Naive thymus-derived CD4-positive, alpha-beta T cell (primary cell): ENCODE results near the gene ALDH1B1. TPM values are rescaled to one million over a fixed set of nuclear protein-coding genes. Genes with fewer than 3 reads are reported as not detected.
"Not testable (repeated sequence)": the region's sequence is repeated elsewhere in the genome, so short reads cannot be mapped to it uniquely, and the experiment has no call there.

Experiments
- ATAC-seq: fragments of 150-1000 bp; cut with Tn5 transposase; 2 replicates; pipeline ENCODE4 v1.10.0; 2021; ENCODE audit warnings: mild to moderate bottlenecking, moderate library complexity
- CTCF ChIA-PET: fragments of 350-600 bp; sonication (Branson Sonifier 250); formaldehyde crosslinking; loops from one replicate; lab custom pipeline; 2021; ENCODE audit warnings: antibody characterized with exemption; lab: Charles Lee
- POLR2A ChIA-PET: fragments of 350-600 bp; sonication (Branson Sonifier 250); formaldehyde crosslinking; loops from one replicate; lab custom pipeline; 2021; ENCODE audit warnings: antibody characterized with exemption, inconsistent platforms; lab: Charles Lee
- DNase-seq, 9 donors: peaks; one replicate each; pipeline versions ENCODE4 v3.0.0 to v3.0.0-alpha.2; 2020 to 2022; ENCODE audit warnings: mixed read lengths in 1 of 9
- H3K27ac ChIP-seq: one replicate; pipeline ENCODE4 v1.7.0; 2013; ENCODE audit warnings: mild to moderate bottlenecking, low read depth, low read length, moderate library complexity
- H3K27me3 ChIP-seq, 2 donors: one replicate each; pipeline ENCODE4 v1.7.0; 2013; ENCODE audit warnings: low read length in 2 of 2, mild to moderate bottlenecking in 2 of 2, moderate library complexity in 2 of 2; ENCODE audit not compliant: control insufficient read depth in 2 of 2, insufficient read depth in 2 of 2
- H3K36me3 ChIP-seq, 3 experiments: 1 replicate in 2 of 3; 2 replicates in 1 of 3; pipeline ENCODE4 v1.7.0; 2013; ENCODE audit warnings: low read length in 3 of 3, mild to moderate bottlenecking in 3 of 3, moderate library complexity in 1 of 3; ENCODE audit not compliant: insufficient read depth in 3 of 3, control insufficient read depth in 2 of 3
- H3K4me1 ChIP-seq, 2 donors: one replicate each; pipeline ENCODE4 v1.7.0; 2013; ENCODE audit warnings: low read length in 2 of 2, mild to moderate bottlenecking in 2 of 2, moderate library complexity in 1 of 2; ENCODE audit not compliant: control insufficient read depth in 2 of 2, insufficient read depth in 2 of 2
- H3K4me3 ChIP-seq: 2 replicates; pipeline ENCODE4 v1.7.0; 2013; ENCODE audit warnings: mild to moderate bottlenecking, low read length
- H3K9me3 ChIP-seq, 3 experiments: 1 replicate in 2 of 3; 2 replicates in 1 of 3; pipeline ENCODE4 v1.7.0; 2013; ENCODE audit warnings: low read length in 3 of 3; ENCODE audit not compliant: control insufficient read depth in 2 of 3
- H3K27ac Mint-ChIP-seq, 9 donors: one replicate each; pipeline ENCODE4 v1.8.0; 2020 to 2022; ENCODE audit warnings: mixed read lengths in 9 of 9, mild to moderate bottlenecking in 8 of 9, moderate library complexity in 5 of 9, inconsistent platforms in 2 of 9
- H3K27me3 Mint-ChIP-seq, 5 donors: one replicate each; pipeline ENCODE4 v1.8.0; 2021 to 2022; ENCODE audit warnings: mixed read lengths in 5 of 5, mild to moderate bottlenecking in 1 of 5
- H3K36me3 Mint-ChIP-seq, 5 donors: one replicate each; pipeline ENCODE4 v1.8.0; 2020 to 2022; ENCODE audit warnings: mixed read lengths in 5 of 5, mild to moderate bottlenecking in 3 of 5, inconsistent platforms in 1 of 5
- H3K4me1 Mint-ChIP-seq, 7 donors: one replicate each; pipeline ENCODE4 v1.8.0; 2020 to 2022; ENCODE audit warnings: mixed read lengths in 7 of 7, mild to moderate bottlenecking in 3 of 7, inconsistent platforms in 1 of 7
- H3K4me3 Mint-ChIP-seq, 10 donors: one replicate each; pipeline ENCODE4 v1.8.0; 2020 to 2022; ENCODE audit warnings: mild to moderate bottlenecking in 10 of 10, mixed read lengths in 10 of 10, moderate library complexity in 6 of 10, inconsistent platforms in 2 of 10
- H3K9me3 Mint-ChIP-seq, 11 donors: one replicate each; pipeline ENCODE4 v1.8.0; 2020 to 2022; ENCODE audit warnings: mixed read lengths in 11 of 11, mild to moderate bottlenecking in 4 of 11, inconsistent platforms in 1 of 11, moderate library complexity in 1 of 11
- intact Hi-C, 2 donors: fragments of 100-400 bp; cut with micrococcal nuclease; formaldehyde crosslinking; loops; one replicate each; pipeline ENCODE4 v1.15.1; 2023
- polyA plus RNA-seq, 2 donors: library from polyadenylated mRNA; unstranded; fragments of 300-500 nt; fragmentation: Illumina TruSeq; gene quantifications; one replicate each; pipeline ENCODE4 v1.2.3, GENCODE V29; 2021
- total RNA-seq, 6 experiments: library from RNA in 5 of 6; stranded (reverse) in 5 of 6; gene quantifications; 1 replicate in 5 of 6; 2 replicates in 1 of 6; pipeline ENCODE4 v1.2.3 and lab custom pipeline; 2021 to 2026

The ALDH1B1 gene
- total and polyA plus RNA-seq, 7 experiments from 2014 or later: 1.9 to 13.4 (median 4.6) TPM

GRCh38 chr9:38395653-38396370 lies 3.3 kb downstream of the ALDH1B1 start:
- DNase-seq (no peak), ATAC-seq (no peak)
- CTCF ChIA-PET: no interaction called here
- peaks cover 0 to 10% (median 0%) of the 10 kb centered on the region in 5 donors for H3K27me3 Mint-ChIP-seq
- Histone ChIP-seq H3K4me3 (no peak overlapping the region), H3K36me3 (peaks cover 0 to 24% (median 3%) of the 10 kb centered on the region in 3 experiments), H3K9me3 (no peaks in the 10 kb centered on the region), H3K27ac (no peak overlapping the region), H3K27me3 (no peaks in the 10 kb centered on the region), H3K4me1 (peaks cover 7% of the 10 kb centered on the region in 2 donors)
- no peak overlapping the region for H3K4me3 Mint-ChIP-seq
- peaks cover 0 to 15% (median 0%) of the 10 kb centered on the region in 11 donors for H3K9me3 Mint-ChIP-seq
- POLR2A ChIA-PET: no interaction called here
- H3K36me3 Mint-ChIP-seq: peaks cover 7 to 41% (median 19%) of the 10 kb centered on the region in 5 donors
- H3K4me1 Mint-ChIP-seq: peaks cover 12 to 26% (median 18%) of the 10 kb centered on the region in 7 donors
- intact Hi-C loops: loop anchor here (10.0 kb wide), 2 partner anchors 61 to 331 kb away; partner anchors contain the start of gene SHB (in 1 of the 2)
- no peak overlapping the region for H3K27ac Mint-ChIP-seq

GRCh38 chr9:38396371-38396671 lies 3.8 kb downstream of the ALDH1B1 start:
- ChIA-PET CTCF (no interaction called here), POLR2A (no interaction called here)
- peaks cover 0 to 15% (median 0%) of the 10 kb centered on the region in 11 donors for H3K9me3 Mint-ChIP-seq
- ATAC-seq: no peak
- Histone ChIP-seq H3K27ac (no peak overlapping the region), H3K4me3 (no peak overlapping the region), H3K4me1 (peaks cover 7% of the 10 kb centered on the region in 2 donors), H3K36me3 (peaks cover 0 to 24% (median 3%) of the 10 kb centered on the region in 3 experiments), H3K9me3 (no peaks in the 10 kb centered on the region), H3K27me3 (no peaks in the 10 kb centered on the region)
- no peak for DNase-seq
- H3K27me3 Mint-ChIP-seq: peaks cover 0 to 4% (median 0%) of the 10 kb centered on the region in 5 donors
- intact Hi-C loops: loop anchor here (10.0 kb wide), 2 partner anchors 62 to 332 kb away; partner anchors contain the start of gene SHB (in 1 of the 2)
- H3K4me3 Mint-ChIP-seq: no peak overlapping the region
- peaks cover 12 to 26% (median 18%) of the 10 kb centered on the region in 7 donors for H3K4me1 Mint-ChIP-seq
- peaks cover 7 to 41% (median 19%) of the 10 kb centered on the region in 5 donors for H3K36me3 Mint-ChIP-seq
- H3K27ac Mint-ChIP-seq: no peak overlapping the region

GRCh38 chr9:38399191-38399590 lies 6.7 kb downstream of the ALDH1B1 start:
- H3K4me3 Mint-ChIP-seq, H3K27me3 Mint-ChIP-seq, H3K4me1 Mint-ChIP-seq, ATAC-seq, H3K27ac Mint-ChIP-seq, H3K4me3 ChIP-seq, POLR2A ChIA-PET, H3K27me3 ChIP-seq, H3K9me3 ChIP-seq, H3K4me1 ChIP-seq, H3K27ac ChIP-seq, DNase-seq: not testable (repeated sequence)
- CTCF ChIA-PET: interaction anchor here (1.8 kb wide), 1 partner anchor 31 kb away, joined by 3 read pairs; no protein-coding TSS in a partner anchor
- H3K9me3 Mint-ChIP-seq: peaks cover 0 to 15% (median 0%) of the 10 kb centered on the region in 11 donors
- peaks cover 0 to 19% (median 3%) of the 10 kb centered on the region in 3 experiments for H3K36me3 ChIP-seq
- intact Hi-C loops: loop anchor here (10.0 kb wide), 2 partner anchors 64 to 334 kb away; partner anchors contain the start of gene SHB (in 1 of the 2)
- peaks cover 7 to 41% (median 19%) of the 10 kb centered on the region in 5 donors for H3K36me3 Mint-ChIP-seq

- CTCF ChIA-PET: no interaction called here
- POLR2A ChIA-PET: no interaction called here
- Mint-ChIP-seq H3K9me3 (peaks cover 0 to 8% (median 0%) of the 10 kb centered on the region in 11 donors), H3K27ac (no peak overlapping the region), H3K36me3 (peaks cover under 1 to 24% (median 8%) of the 10 kb centered on the region in 5 donors), H3K4me1 (peaks cover 0 to 4% (median 0%) of the 10 kb centered on the region in 7 donors), H3K27me3 (peaks cover 0 to 22% (median 6%) of the 10 kb centered on the region in 5 donors), H3K4me3 (no peak overlapping the region)
- Histone ChIP-seq H3K27ac (no peak overlapping the region), H3K4me3 (no peak overlapping the region), H3K27me3 (no peaks in the 10 kb centered on the region), H3K36me3 (peaks cover 0 to 5% (median 0%) of the 10 kb centered on the region in 3 experiments), H3K4me1 (no peaks in the 10 kb centered on the region), H3K9me3 (no peaks in the 10 kb centered on the region)
- intact Hi-C loops: loop anchor here in 1 of 2 donors (2.0 kb wide), 1 partner anchor 313 kb away; no protein-coding TSS in a partner anchor
- ATAC-seq: no peak
- DNase-seq: no peak
Measured at GRCh38 chr9:38401994-38402393, 9.5 kb downstream of the ALDH1B1 start.

- Mint-ChIP-seq H3K36me3 (peaks cover 0 to 3% (median 0%) of the 10 kb centered on the region in 5 donors), H3K27ac (no peak overlapping the region), H3K9me3 (peaks cover 0 to 3% (median 0%) of the 10 kb centered on the region in 11 donors), H3K4me1 (peaks cover 0 to 4% (median 0%) of the 10 kb centered on the region in 7 donors), H3K4me3 (no peak overlapping the region), H3K27me3 (peaks cover 3 to 29% (median 6%) of the 10 kb centered on the region in 5 donors)
- intact Hi-C loops: no loop called here
- H3K27me3 ChIP-seq: no peaks in the 10 kb centered on the region
- CTCF ChIA-PET: interaction anchor here (0.9 kb wide), 1 partner anchor 55 kb away, joined by 4 read pairs; no protein-coding TSS in a partner anchor
- ATAC-seq (no peak), DNase-seq (no peak)
- no peak overlapping the region for H3K27ac ChIP-seq
- no peaks in the 10 kb centered on the region for H3K4me1 ChIP-seq
- H3K9me3 ChIP-seq: no peaks in the 10 kb centered on the region
- H3K4me3 ChIP-seq: no peak overlapping the region
- POLR2A ChIA-PET: no interaction called here
- H3K36me3 ChIP-seq: no peaks in the 10 kb centered on the region
Measured at GRCh38 chr9:38404314-38404713, 11.8 kb downstream of the ALDH1B1 start.

GRCh38 chr9:38405785-38406184 lies 13.3 kb downstream of the ALDH1B1 start:
- no peak overlapping the region for H3K27ac Mint-ChIP-seq
- intact Hi-C loops: no loop called here
- H3K36me3 Mint-ChIP-seq: no peaks in the 10 kb centered on the region
- ChIA-PET CTCF (no interaction called here), POLR2A (no interaction called here)
- no peak overlapping the region for H3K4me3 Mint-ChIP-seq
- H3K9me3 ChIP-seq: no peaks in the 10 kb centered on the region
- H3K27me3 Mint-ChIP-seq: peaks cover 3 to 32% (median 6%) of the 10 kb centered on the region in 5 donors
- H3K4me1 ChIP-seq: no peaks in the 10 kb centered on the region
- H3K4me3 ChIP-seq: no peak overlapping the region
- H3K27ac ChIP-seq: no peak overlapping the region
- no peak for DNase-seq
- H3K4me1 Mint-ChIP-seq: peaks cover 0 to 2% (median 0%) of the 10 kb centered on the region in 7 donors
- no peaks in the 10 kb centered on the region for H3K36me3 ChIP-seq
- ATAC-seq: no peak
- H3K9me3 Mint-ChIP-seq: peaks cover 0 to 3% (median 0%) of the 10 kb centered on the region in 11 donors
- H3K27me3 ChIP-seq: no peaks in the 10 kb centered on the region
